Thyroid gland (tissue), 4 donors: ENCODE results near the gene THAP7.

ENCODE experiments used
- POLR2A ChIP-seq, 2 donors: fragments of 450-650 bp; IDR thresholded peaks; one replicate each; pipeline ENCODE4 v1.6.1; 2017; ENCODE audit warnings: antibody characterized with exemption in 2 of 2, mild to moderate bottlenecking in 2 of 2, moderate library complexity in 1 of 2
- TF ChIP-seq, protein P1 (sequence below), 6 experiments: fragments of 200-600 bp in 3 of 6; fragments of 450-650 bp in 3 of 6; sonication (generic) in 3 of 6; IDR thresholded peaks; one replicate each; pipeline ENCODE4 v1.5.1; 2016 to 2019; ENCODE audit warnings: antibody characterized with exemption in 6 of 6, mild to moderate bottlenecking in 2 of 6, inconsistent platforms in 1 of 6, moderate library complexity in 1 of 6

DNA sequence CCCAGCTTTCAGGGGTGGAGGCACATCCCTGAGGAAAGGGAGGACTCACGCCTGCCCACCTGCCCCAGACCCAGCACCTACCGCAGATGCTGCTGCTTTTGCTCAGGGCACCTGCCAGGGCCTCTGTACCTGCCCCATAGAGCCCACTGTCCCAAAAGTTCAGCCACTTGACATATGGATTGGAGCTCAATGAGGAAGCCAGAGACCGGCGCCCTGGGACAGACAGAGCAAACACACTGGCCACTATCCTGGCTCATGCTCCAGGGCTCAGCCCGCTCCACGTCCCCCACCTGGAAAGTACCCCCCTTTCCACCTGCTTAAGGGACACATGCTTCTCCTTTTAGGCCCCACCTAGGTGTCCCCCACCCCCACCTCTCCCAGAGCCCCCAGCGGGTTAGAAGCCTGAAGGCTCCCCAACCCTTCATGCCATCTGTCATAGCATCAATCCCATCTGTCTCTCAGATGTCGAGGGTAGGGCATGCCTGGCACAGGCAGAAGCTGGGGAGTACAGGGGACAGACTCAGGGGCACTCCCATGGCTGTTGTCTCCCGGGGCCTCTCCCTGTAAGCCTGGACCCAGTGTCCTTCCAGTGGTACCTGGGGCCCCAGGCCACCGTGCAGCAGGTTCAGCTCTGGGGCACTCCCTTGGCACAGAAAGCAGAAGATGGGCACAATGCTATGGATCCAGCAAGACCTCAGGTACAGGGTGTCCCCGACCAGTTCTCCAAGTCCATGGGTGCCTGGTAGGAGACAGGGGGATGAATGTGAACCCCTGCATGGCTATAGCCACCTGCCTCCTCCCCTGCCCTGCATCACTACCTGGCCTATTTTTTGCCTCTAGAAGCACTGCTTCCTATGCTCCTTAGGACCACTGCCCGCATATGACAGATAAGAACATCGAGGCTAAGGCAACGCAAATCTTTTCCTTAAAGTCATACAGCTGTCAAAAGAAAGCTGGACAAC, 10.8 kb upstream of the THAP7 start:
- TF ChIP-seq, protein P1, sequence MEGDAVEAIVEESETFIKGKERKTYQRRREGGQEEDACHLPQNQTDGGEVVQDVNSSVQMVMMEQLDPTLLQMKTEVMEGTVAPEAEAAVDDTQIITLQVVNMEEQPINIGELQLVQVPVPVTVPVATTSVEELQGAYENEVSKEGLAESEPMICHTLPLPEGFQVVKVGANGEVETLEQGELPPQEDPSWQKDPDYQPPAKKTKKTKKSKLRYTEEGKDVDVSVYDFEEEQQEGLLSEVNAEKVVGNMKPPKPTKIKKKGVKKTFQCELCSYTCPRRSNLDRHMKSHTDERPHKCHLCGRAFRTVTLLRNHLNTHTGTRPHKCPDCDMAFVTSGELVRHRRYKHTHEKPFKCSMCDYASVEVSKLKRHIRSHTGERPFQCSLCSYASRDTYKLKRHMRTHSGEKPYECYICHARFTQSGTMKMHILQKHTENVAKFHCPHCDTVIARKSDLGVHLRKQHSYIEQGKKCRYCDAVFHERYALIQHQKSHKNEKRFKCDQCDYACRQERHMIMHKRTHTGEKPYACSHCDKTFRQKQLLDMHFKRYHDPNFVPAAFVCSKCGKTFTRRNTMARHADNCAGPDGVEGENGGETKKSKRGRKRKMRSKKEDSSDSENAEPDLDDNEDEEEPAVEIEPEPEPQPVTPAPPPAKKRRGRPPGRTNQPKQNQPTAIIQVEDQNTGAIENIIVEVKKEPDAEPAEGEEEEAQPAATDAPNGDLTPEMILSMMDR (IDR thresholded peaks at IDR 0.05) = no peak
- no peak for TF ChIP-seq POLR2A (IDR thresholded peaks at IDR 0.05)
